HepG2 (cell line): Measurements from ENCODE around the gene EIF3J. TPM values are rescaled to one million over a fixed set of nuclear protein-coding genes. Genes with fewer than 3 reads are reported as not detected.

Experiments used
- ATAC-seq: fragments of 200-7000 bp; cut with Tn5 transposase; 3 replicates; pipeline ENCODE4 v1.9.1; 2020; ENCODE audit warnings: mild to moderate bottlenecking, moderate library complexity
- BruUV-seq: library from RNA; stranded (reverse); fragments of 400-500 nt; replicated peaks from 2 replicates; lab custom pipeline; 2021; lab: Mats Ljungman, UMichigan
- CTCF ChIA-PET: fragments of 300-600 bp; formaldehyde crosslinking; extraction: SDS; loops from one replicate; lab custom pipeline; 2021; ENCODE audit warnings: low total read pairs, inconsistent platforms, low intra/inter-chr PET ratio; lab: Yijun Ruan, JAX
- POLR2A ChIA-PET: fragments of 350-600 bp; sonication (Branson Sonifier 250); formaldehyde crosslinking; loops from one replicate; lab custom pipeline; 2020; ENCODE audit warnings: antibody characterized with exemption, inconsistent platforms; lab: Yijun Ruan, JAX
- DNase-seq: peaks from one replicate; pipeline ENCODE4 v3.0.0-alpha.2; 2015; ENCODE audit warnings: low spot score
- FAIRE-seq: peaks from 3 replicates; lab custom pipeline; 2011; peaks lifted over from hg19 to GRCh38; lab: Jason Lieb, UNC
- H2AFZ ChIP-seq: one replicate; pipeline ENCODE4 v1.6.1; 2011; ENCODE audit warnings: low read length, inconsistent platforms
- H3K27ac ChIP-seq: fragments of 300-600 bp; 3 replicates; pipeline ENCODE4 v1.8.0; 2011; ENCODE audit warnings: mixed run types, mild to moderate bottlenecking, mixed read lengths, low read length, inconsistent platforms; ENCODE audit not compliant: insufficient read depth; ENCODE audit errors: extremely low read length
- H3K27me3 ChIP-seq, 2 experiments: fragments of 200-600 bp in 1 of 2; 2 replicates in 1 of 2; 3 replicates in 1 of 2; pipeline versions ENCODE4 v1.6.0 to v1.8.0; 2011; ENCODE audit warnings: low read length in 2 of 2, mild to moderate bottlenecking in 2 of 2, moderate library complexity in 2 of 2, inconsistent platforms in 1 of 2; ENCODE audit not compliant: insufficient read depth in 2 of 2, control insufficient read depth in 1 of 2
- H3K36me3 ChIP-seq, 2 experiments: fragments of 200-600 bp in 1 of 2; replicated peaks in 1 of 2; 2 replicates in 1 of 2; 3 replicates in 1 of 2; pipeline versions ENCODE4 v1.5.1 to v1.8.0; 2011; ENCODE audit warnings: low read length in 2 of 2, inconsistent platforms in 1 of 2; ENCODE audit not compliant: insufficient read depth in 2 of 2, control insufficient read depth in 1 of 2
- H3K4me1 ChIP-seq: 2 replicates; pipeline ENCODE4 v1.5.1; 2012; ENCODE audit warnings: low read length, inconsistent platforms; ENCODE audit not compliant: insufficient read depth
- H3K4me2 ChIP-seq: 2 replicates; pipeline ENCODE4 v1.6.0; 2011; ENCODE audit warnings: low read depth, low read length, inconsistent platforms
- H3K4me3 ChIP-seq, 3 experiments: fragments of 200-600 bp in 1 of 3; sonication (generic), shearing (Covaris generic) in 1 of 3; replicated peaks in 1 of 3; 2 replicates each; pipeline ENCODE4 v1.5.1; 2011 to 2016; ENCODE audit warnings: low read length in 3 of 3, inconsistent platforms in 2 of 3, low read depth in 2 of 3, mild to moderate bottlenecking in 2 of 3, control low read depth in 1 of 3, mixed read lengths in 1 of 3; ENCODE audit not compliant: insufficient read depth in 1 of 3
- H3K79me2 ChIP-seq: one replicate; pipeline ENCODE4 v1.6.1; 2011; ENCODE audit warnings: low read length, inconsistent platforms; ENCODE audit not compliant: insufficient read depth
- H3K9ac ChIP-seq: 2 replicates; pipeline ENCODE4 v1.6.0; 2011; ENCODE audit warnings: mild to moderate bottlenecking, low read depth, low read length, inconsistent platforms; ENCODE audit not compliant: insufficient read depth
- H3K9me3 ChIP-seq: 2 replicates; pipeline ENCODE4 v1.5.1; 2012; ENCODE audit warnings: mild to moderate bottlenecking, low read length
- H4K20me1 ChIP-seq: 2 replicates; pipeline ENCODE4 v1.6.0; 2011; ENCODE audit warnings: inconsistent platforms, mild to moderate bottlenecking, low read length, moderate library complexity; ENCODE audit not compliant: insufficient read depth
- MEIS1 ChIP-seq: sonication (generic); formaldehyde crosslinking; IDR thresholded peaks from 2 replicates; pipeline ENCODE4 v1.9.0; 2021; ENCODE audit warnings: mild to moderate bottlenecking, missing genetic modification reagents, moderate library complexity, borderline replicate concordance
- MTA3 ChIP-seq: sonication (generic); formaldehyde crosslinking; IDR thresholded peaks from 2 replicates; pipeline ENCODE4 v1.4.0; 2020; ENCODE audit warnings: missing genetic modification reagents
- PAXIP1 ChIP-seq: sonication (generic); formaldehyde crosslinking; conservative IDR thresholded peaks from 2 replicates; pipeline ENCODE4 v1.4.0; 2020; ENCODE audit warnings: mild to moderate bottlenecking, missing genetic modification reagents, moderate library complexity
- RNF2 ChIP-seq: fragments of 450-650 bp; conservative IDR thresholded peaks from 2 replicates; pipeline ENCODE4 v1.6.1; 2016; ENCODE audit warnings: low read depth
- SNAPC2 ChIP-seq: sonication (generic); formaldehyde crosslinking; IDR thresholded peaks from 2 replicates; pipeline ENCODE4 v1.8.1; 2022; ENCODE audit warnings: mild to moderate bottlenecking, missing genetic modification reagents
- ZBTB4 ChIP-seq: sonication (generic); formaldehyde crosslinking; IDR thresholded peaks from 2 replicates; pipeline ENCODE4 v1.4.0; 2020; ENCODE audit warnings: missing genetic modification reagents, mild to moderate bottlenecking, borderline replicate concordance
- ZNF468 ChIP-seq: sonication (generic); formaldehyde crosslinking; IDR thresholded peaks from 2 replicates; pipeline ENCODE4 v1.8.0; 2022; ENCODE audit warnings: mild to moderate bottlenecking, moderate library complexity, missing genetic modification reagents
- WGBS: methylation state at CpG from one replicate; pipeline ENCODE4 v1.1.6; 2017; ENCODE audit warnings: low lambda C conversion rate; 5-methylcytosine and 5-hydroxymethylcytosine counted together
- in situ Hi-C: cut with HindIII; loops from 2 replicates; pipeline ENCODE4 v1.10.0; 2017; ENCODE audit warnings: low pct_unique_long_range_greater_than_20kb; ENCODE audit not compliant: extremely low pct_ligation_motif_present
- intact Hi-C: fragments of 100-400 bp; cut with micrococcal nuclease; formaldehyde crosslinking; loops from one replicate; pipeline ENCODE4 v1.10.0; 2022; ENCODE audit not compliant: unreplicated experiment
- polyA plus RNA-seq, 8 experiments: library from polyadenylated mRNA; depleted of rRNA in 3 of 8; stranded (reverse) in 7 of 8; unstranded in 1 of 8; fragments of >200 nt; fragmentation: Illumina TruSeq in 4 of 8; extraction: Trizol in 4 of 8; gene quantifications; 2 replicates each; pipeline versions ENCODE4 v1.2.1 to v1.2.3, GENCODE V29; 2011 to 2016; ENCODE audit warnings: low read depth in 4 of 8, missing spikeins in 1 of 8, mixed read lengths in 1 of 8; ENCODE audit not compliant: insufficient read depth in 1 of 8
- total RNA-seq, 5 experiments: library from RNA; depleted of rRNA; stranded (reverse); fragments of >200 nt; fragmentation: Illumina TruSeq; extraction: Trizol; gene quantifications; 2 replicates each; pipeline ENCODE4 v1.2.3, GENCODE V29; 2016; ENCODE audit warnings: low read depth in 1 of 5

The EIF3J gene
- total and polyA plus RNA-seq, 2 of the 13 experiments (the other 11 are each of a cell fraction or from before 2014, with no cell fraction given): 51.7 to 69.2 TPM

GRCh38 chr15:44566155-44566540 lies 29.2 kb downstream of the EIF3J start:
- ATAC-seq (no peak), FAIRE-seq (no peak), DNase-seq (no peak)
- H3K79me2 ChIP-seq: no peaks in the 10 kb centered on the region
- H3K27ac ChIP-seq: no peak overlapping the region
- no peak overlapping the region for H2AFZ ChIP-seq
- intact Hi-C loops (no loop called here), in situ Hi-C loops (no loop called here)
- no peak overlapping the region for H3K4me2 ChIP-seq
- POLR2A ChIA-PET: no interaction called here
- 98% methylated on average over 4 of the region's 4 CpGs for WGBS
- no peak overlapping the region for H3K4me3 ChIP-seq
- no peak overlapping the region for H3K9ac ChIP-seq
- H3K4me1 ChIP-seq: no peaks in the 10 kb centered on the region
- TF ChIP-seq SNAPC2 (CRISPR knock-in tag) (no peak), ZBTB4 (CRISPR knock-in tag) (no peak), PAXIP1 (CRISPR knock-in tag) (no peak), ZNF468 (CRISPR knock-in tag) (no peak), MEIS1 (no peak), MTA3 (CRISPR knock-in tag) (no peak), RNF2 (no peak)
- H3K36me3 ChIP-seq: peaks cover 25 to 59% of the 10 kb centered on the region in 2 experiments
- no peaks in the 10 kb centered on the region for H3K27me3 ChIP-seq
- CTCF ChIA-PET: no interaction called here
- no TSS peak for BruUV-seq
- H3K9me3 ChIP-seq: peaks cover 8% of the 10 kb centered on the region
- no peaks in the 10 kb centered on the region for H4K20me1 ChIP-seq
